HPDE6-E6E7 (cell line): ENCODE measurements around the gene SH3RF2.
"Not testable (repeated sequence)": the region's sequence is repeated elsewhere in the genome, so short reads cannot be mapped to it uniquely, and the experiment has no call there.

Experiments used
- DNase-seq: peaks from one replicate; pipeline ENCODE4 v3.0.0; 2011; ENCODE audit warnings: missing footprints; ENCODE audit errors: extremely low spot score

The SH3RF2 gene

GRCh38 chr5:145936401-145937131 is at the start of gene SH3RF2:
TSS of gene SH3RF2 (plus strand) at chr5:145936578. CDS start at chr5:145937929, 1,351 bp downstream.
- DNase-seq = peak; percentile 64

- no peak for DNase-seq
These were observed 49.2 kb upstream of the SH3RF2 start for GRCh38 chr5:145887217-145887616.

- peak; percentile 55 for DNase-seq
These were observed 48.3 kb upstream of the SH3RF2 start for GRCh38 chr5:145887976-145888574.

- DNase-seq = no peak
These were observed 46.8 kb upstream of the SH3RF2 start for GRCh38 chr5:145889611-145890010.

GRCh38 chr5:145891378-145891777 is 45.0 kb upstream of the SH3RF2 start:
- not testable (repeated sequence) for DNase-seq

- no peak for DNase-seq
These were observed 38.2 kb upstream of the SH3RF2 start for GRCh38 chr5:145898171-145898570.

GRCh38 chr5:145902421-145902820 is 34.0 kb upstream of the SH3RF2 start:
- DNase-seq = no peak

- no peak for DNase-seq
These were observed 33.3 kb upstream of the SH3RF2 start for GRCh38 chr5:145903113-145903512.

GRCh38 chr5:145903867-145904266 is 32.5 kb upstream of the SH3RF2 start:
- DNase-seq = no peak

- DNase-seq = no peak
These were observed 31.6 kb upstream of the SH3RF2 start for GRCh38 chr5:145904743-145905142.

GRCh38 chr5:145906401-145906800 is 30.0 kb upstream of the SH3RF2 start:
- no peak for DNase-seq

GRCh38 chr5:145908206-145908960 is 28.0 kb upstream of the SH3RF2 start:
- DNase-seq = no peak

- no peak for DNase-seq
These were observed 25.2 kb upstream of the SH3RF2 start for GRCh38 chr5:145911164-145911563.

- no peak for DNase-seq
These were observed 24.4 kb upstream of the SH3RF2 start for GRCh38 chr5:145912019-145912418.

- no peak for DNase-seq
These were observed 23.8 kb upstream of the SH3RF2 start for GRCh38 chr5:145912594-145912993.

- no peak for DNase-seq
These were observed 22.7 kb upstream of the SH3RF2 start for GRCh38 chr5:145913701-145914100.

- DNase-seq = no peak
These were observed 20.3 kb upstream of the SH3RF2 start for GRCh38 chr5:145915970-145916638.

- DNase-seq = no peak
These were observed 19.1 kb upstream of the SH3RF2 start for GRCh38 chr5:145917288-145917687.

- DNase-seq = no peak
These were observed 18.0 kb upstream of the SH3RF2 start for GRCh38 chr5:145918397-145918796.

- DNase-seq = no peak
These were observed 17.0 kb upstream of the SH3RF2 start for GRCh38 chr5:145919413-145919812.

- DNase-seq = no peak
These were observed 15.7 kb upstream of the SH3RF2 start for GRCh38 chr5:145920542-145921210.

- DNase-seq = peak; percentile 48
These were observed 15.2 kb upstream of the SH3RF2 start for GRCh38 chr5:145921211-145921610.
